ENCODE measurements around the gene PTGDS.

DNA sequence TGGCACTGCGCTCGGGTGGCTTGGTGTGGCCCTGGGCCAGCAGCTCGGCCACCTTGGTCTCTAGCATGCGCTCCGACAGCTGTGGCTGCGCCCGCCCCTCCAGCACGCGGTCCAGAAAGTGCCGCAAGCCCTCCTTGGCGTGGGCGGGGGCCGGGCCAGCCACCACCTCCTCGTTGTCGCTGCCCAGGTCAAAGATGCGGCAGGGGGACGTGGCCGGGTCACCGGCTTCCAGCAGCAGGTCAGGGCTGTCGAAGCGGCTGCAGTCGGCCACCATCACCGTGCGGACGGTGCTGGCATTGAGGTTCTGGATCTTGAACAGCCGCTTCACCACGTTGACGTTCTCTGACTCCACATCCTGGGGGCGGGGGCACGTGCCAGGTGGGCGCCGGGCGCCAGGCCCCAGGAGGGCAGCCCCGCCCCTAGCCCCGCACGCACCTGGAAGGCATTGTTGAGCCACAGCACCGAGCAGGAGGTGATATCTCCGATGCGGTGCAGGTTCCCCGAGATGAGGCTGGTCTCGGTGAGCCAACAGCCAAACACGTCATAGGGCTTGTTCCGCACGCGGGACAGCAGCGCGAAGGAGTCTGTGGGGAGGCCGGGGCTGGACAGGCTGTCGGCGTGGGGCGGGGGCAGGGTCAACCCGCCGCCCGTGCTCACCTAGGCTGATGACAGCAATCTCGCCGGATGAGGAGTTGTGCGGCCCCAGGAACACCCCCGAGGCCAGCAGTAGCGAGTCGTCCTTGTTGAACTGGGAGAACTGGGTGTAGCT, 35.0 kb upstream of the PTGDS start:
- TF ChIP-seq POLR2AphosphoS5 (IDR thresholded peaks at IDR 0.05) (no peak), CTCF (IDR thresholded peaks at IDR 0.05) (no peak)

All from breast epithelium (tissue), 3 donors.